Nephron progenitor cell (in vitro differentiated cells): Measurements from ENCODE around the gene CUTC.

Source experiments
- DNase-seq: peaks from one replicate; pipeline ENCODE4 v3.0.0; 2021
- H3K27ac Mint-ChIP-seq: 2 replicates; pipeline ENCODE4 v1.8.0; 2021; ENCODE audit warnings: mild to moderate bottlenecking, moderate library complexity, mixed read lengths
- H3K27me3 Mint-ChIP-seq: 2 replicates; pipeline ENCODE4 v1.8.0; 2021; ENCODE audit warnings: mild to moderate bottlenecking, low read depth, mixed read lengths; ENCODE audit not compliant: poor library complexity
- H3K36me3 Mint-ChIP-seq: 2 replicates; pipeline ENCODE4 v1.8.0; 2021; ENCODE audit warnings: low read depth, mixed read lengths
- H3K4me1 Mint-ChIP-seq: 2 replicates; pipeline ENCODE4 v1.8.0; 2021; ENCODE audit warnings: mixed read lengths
- H3K4me3 Mint-ChIP-seq: 2 replicates; pipeline ENCODE4 v1.8.0; 2021; ENCODE audit warnings: mild to moderate bottlenecking, moderate library complexity, mixed read lengths
- H3K9me3 Mint-ChIP-seq: 2 replicates; pipeline ENCODE4 v1.8.0; 2021; ENCODE audit warnings: mild to moderate bottlenecking, moderate library complexity, mixed read lengths
- TF ChIP-seq, protein P1 (sequence below): fragments of 200-600 bp; sonication (generic); IDR thresholded peaks from 2 replicates; pipeline ENCODE4 v1.5.0; 2021; ENCODE audit warnings: antibody characterized with exemption

The CUTC gene

GRCh38 chr10:99695761-99696160 lies 36.3 kb upstream of the CUTC start:
- no peak for DNase-seq
- Mint-ChIP-seq H3K4me1 (no peaks in the 10 kb centered on the region), H3K36me3 (peaks cover 59% of the 10 kb centered on the region), H3K27me3 (no peaks in the 10 kb centered on the region), H3K27ac (no peak overlapping the region), H3K9me3 (no peaks in the 10 kb centered on the region), H3K4me3 (no peak overlapping the region)
- TF ChIP-seq, protein P1, sequence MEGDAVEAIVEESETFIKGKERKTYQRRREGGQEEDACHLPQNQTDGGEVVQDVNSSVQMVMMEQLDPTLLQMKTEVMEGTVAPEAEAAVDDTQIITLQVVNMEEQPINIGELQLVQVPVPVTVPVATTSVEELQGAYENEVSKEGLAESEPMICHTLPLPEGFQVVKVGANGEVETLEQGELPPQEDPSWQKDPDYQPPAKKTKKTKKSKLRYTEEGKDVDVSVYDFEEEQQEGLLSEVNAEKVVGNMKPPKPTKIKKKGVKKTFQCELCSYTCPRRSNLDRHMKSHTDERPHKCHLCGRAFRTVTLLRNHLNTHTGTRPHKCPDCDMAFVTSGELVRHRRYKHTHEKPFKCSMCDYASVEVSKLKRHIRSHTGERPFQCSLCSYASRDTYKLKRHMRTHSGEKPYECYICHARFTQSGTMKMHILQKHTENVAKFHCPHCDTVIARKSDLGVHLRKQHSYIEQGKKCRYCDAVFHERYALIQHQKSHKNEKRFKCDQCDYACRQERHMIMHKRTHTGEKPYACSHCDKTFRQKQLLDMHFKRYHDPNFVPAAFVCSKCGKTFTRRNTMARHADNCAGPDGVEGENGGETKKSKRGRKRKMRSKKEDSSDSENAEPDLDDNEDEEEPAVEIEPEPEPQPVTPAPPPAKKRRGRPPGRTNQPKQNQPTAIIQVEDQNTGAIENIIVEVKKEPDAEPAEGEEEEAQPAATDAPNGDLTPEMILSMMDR: no peak

- Mint-ChIP-seq H3K4me1 (no peaks in the 10 kb centered on the region), H3K9me3 (no peaks in the 10 kb centered on the region), H3K36me3 (peaks cover 56% of the 10 kb centered on the region), H3K27me3 (no peaks in the 10 kb centered on the region), H3K27ac (no peak overlapping the region), H3K4me3 (no peak overlapping the region)
- TF ChIP-seq, protein P1: peak; percentile 8
- DNase-seq: no peak
Observed at GRCh38 chr10:99698504-99699080, 33.4 kb upstream of the CUTC start.

- H3K27ac Mint-ChIP-seq: no peak overlapping the region
- DNase-seq: no peak
- no peaks in the 10 kb centered on the region for H3K9me3 Mint-ChIP-seq
- H3K36me3 Mint-ChIP-seq: peaks cover 65% of the 10 kb centered on the region
- TF ChIP-seq, protein P1: no peak
- H3K4me3 Mint-ChIP-seq: no peak overlapping the region
- no peaks in the 10 kb centered on the region for H3K27me3 Mint-ChIP-seq
- no peaks in the 10 kb centered on the region for H3K4me1 Mint-ChIP-seq
Observed at GRCh38 chr10:99700649-99701048, 31.4 kb upstream of the CUTC start.

DNA sequence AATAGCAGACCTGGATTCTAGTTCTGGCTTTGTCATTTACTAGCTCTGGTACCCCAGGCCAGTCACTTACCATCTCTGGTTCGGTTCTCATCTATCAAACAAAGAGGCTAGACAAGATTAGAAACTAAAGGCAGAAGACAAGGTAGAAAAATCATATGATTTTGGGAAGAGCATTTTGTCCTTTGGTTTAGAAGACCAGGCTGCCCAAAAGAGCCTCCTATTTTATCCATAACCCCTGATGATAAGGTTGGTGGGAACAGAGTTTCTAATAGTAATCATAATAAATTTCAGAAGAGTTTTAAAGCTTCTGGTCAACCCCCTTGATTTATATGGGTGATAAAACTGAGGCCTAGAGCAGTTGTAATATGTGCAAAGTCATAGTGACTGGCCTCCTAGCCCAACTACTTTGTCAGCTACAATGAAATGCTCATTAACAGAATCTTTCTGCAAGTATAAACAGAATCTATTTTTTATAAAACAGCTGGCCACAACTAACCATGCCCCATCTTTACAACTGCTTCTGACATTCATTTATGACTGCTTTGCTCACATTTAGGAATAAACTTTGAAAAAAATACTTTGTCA lies 23.5 kb upstream of the CUTC start:
- H3K9me3 Mint-ChIP-seq: no peaks in the 10 kb centered on the region
- H3K4me1 Mint-ChIP-seq: no peaks in the 10 kb centered on the region
- H3K4me3 Mint-ChIP-seq: no peak overlapping the region
- DNase-seq: no peak
- TF ChIP-seq, protein P1: no peak
- no peaks in the 10 kb centered on the region for H3K27me3 Mint-ChIP-seq
- no peak overlapping the region for H3K27ac Mint-ChIP-seq
- peaks cover 46% of the 10 kb centered on the region for H3K36me3 Mint-ChIP-seq

DNA sequence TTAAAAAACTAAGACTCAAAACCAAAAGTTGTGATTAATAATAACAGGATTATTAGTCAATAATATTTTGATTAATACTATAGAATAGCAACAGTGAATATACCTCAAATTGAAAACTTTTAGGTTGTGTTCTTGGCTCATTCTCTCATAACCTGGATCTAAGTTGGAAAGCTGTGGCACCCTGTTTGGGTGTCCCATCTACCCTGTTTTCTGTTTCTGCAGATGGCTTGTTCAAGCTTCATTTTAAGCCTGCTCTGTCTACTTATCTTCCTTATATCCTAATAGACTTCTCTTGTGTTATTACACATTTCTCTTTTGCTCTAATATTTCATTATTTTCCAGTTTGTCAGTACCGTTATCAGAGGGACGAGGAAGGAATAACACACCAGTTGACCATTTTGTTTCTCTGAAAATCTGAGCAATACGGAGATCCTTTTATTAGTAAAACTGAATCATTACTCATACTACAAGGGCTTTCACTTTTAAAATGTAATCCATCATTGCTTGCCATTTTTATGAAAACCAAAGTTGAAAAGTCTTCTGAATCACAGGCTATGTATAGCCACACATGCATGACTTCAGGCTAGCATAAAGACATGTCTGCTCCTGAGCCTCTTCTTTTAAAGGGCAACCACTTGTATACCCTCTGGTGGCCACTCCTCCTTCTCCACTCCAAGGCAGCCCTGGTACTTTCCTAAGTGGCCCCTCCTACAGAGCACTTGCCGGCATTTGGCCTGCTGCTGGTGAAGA lies 22.4 kb upstream of the CUTC start:
- Mint-ChIP-seq H3K9me3 (no peaks in the 10 kb centered on the region), H3K27ac (peak overlapping the region; percentile 2), H3K4me3 (no peak overlapping the region), H3K36me3 (peaks cover 43% of the 10 kb centered on the region), H3K27me3 (no peaks in the 10 kb centered on the region), H3K4me1 (no peaks in the 10 kb centered on the region)
- no peak for DNase-seq
- TF ChIP-seq, protein P1: no peak
